Renal cortex interstitium (tissue), 11 donors: Measurements from ENCODE around the gene CLEC20A. TPM values are rescaled to one million over a fixed set of nuclear protein-coding genes. Genes with fewer than 3 reads are reported as not detected.
"Not testable (repeated sequence)": the region's sequence is repeated elsewhere in the genome, so short reads cannot be mapped to it uniquely, and the experiment has no call there.

Source experiments
- DNase-seq, 11 donors: peaks; one replicate each; pipeline ENCODE4 v3.0.0-alpha.2; 2013; ENCODE audit warnings: low read depth in 9 of 11, low spot score in 4 of 11; ENCODE audit errors: extremely low read depth in 1 of 11
- polyA plus RNA-seq, 3 donors: library from polyadenylated mRNA; unstranded; fragments of 120-200 nt; gene quantifications; one replicate each; pipeline ENCODE4 v1.2.1, GENCODE V29; 2013; ENCODE audit not compliant: insufficient read length in 3 of 3

Gene CLEC20A
- polyA plus RNA-seq, 3 donors: 0.24 to 0.47 (median 0.36) TPM

GRCh38 chr1:178503316-178503715 lies 6.6 kb upstream of the CLEC20A start:
- DNase-seq: not testable (repeated sequence)

GRCh38 chr1:178502856-178503255 lies 6.1 kb upstream of the CLEC20A start:
- no peak for DNase-seq

GRCh38 chr1:178502330-178502714 lies 5.6 kb upstream of the CLEC20A start:
- DNase-seq: no peak

GRCh38 chr1:178501705-178502329 lies 5.1 kb upstream of the CLEC20A start:
- peak; percentile 33 to 71 (median 52) for DNase-seq

GRCh38 chr1:178500936-178501554 lies 4.3 kb upstream of the CLEC20A start:
- DNase-seq: no peak

GRCh38 chr1:178500091-178500770 lies 3.5 kb upstream of the CLEC20A start:
- DNase-seq: no peak

- DNase-seq: no peak
Measured at GRCh38 chr1:178498896-178499675, 2.3 kb upstream of the CLEC20A start.

GRCh38 chr1:178497903-178498478 lies 1.2 kb upstream of the CLEC20A start:
- DNase-seq: no peak

- no peak for DNase-seq
Measured at GRCh38 chr1:178495741-178496409, 889 bp downstream of the CLEC20A start.

- DNase-seq: no peak
Measured at GRCh38 chr1:178495158-178495557, 1.6 kb downstream of the CLEC20A start.

- no peak for DNase-seq
Measured at GRCh38 chr1:178494569-178494971, 2.2 kb downstream of the CLEC20A start.

GRCh38 chr1:178493301-178493741 lies 3.4 kb downstream of the CLEC20A start:
- no peak for DNase-seq

- DNase-seq: no peak
Measured at GRCh38 chr1:178492341-178492740, 4.4 kb downstream of the CLEC20A start.

- DNase-seq: no peak
Measured at GRCh38 chr1:178491721-178492120, 5.0 kb downstream of the CLEC20A start.

GRCh38 chr1:178490967-178491366 lies 5.8 kb downstream of the CLEC20A start:
- no peak for DNase-seq

GRCh38 chr1:178490136-178490535 lies 6.6 kb downstream of the CLEC20A start:
- no peak for DNase-seq

GRCh38 chr1:178489399-178489798 lies 7.4 kb downstream of the CLEC20A start:
- DNase-seq: no peak

- no peak for DNase-seq
Measured at GRCh38 chr1:178488393-178488792, 8.4 kb downstream of the CLEC20A start.
